Dermis blood vessel endothelial cell (primary cell): ENCODE data around the gene CLIP1. TPM values are rescaled to one million over a fixed set of nuclear protein-coding genes. Genes with fewer than 3 reads are reported as not detected.
A peak's percentile ranks its signal among the peaks of the same experiment; 100 is the strongest.
"Not testable (repeated sequence)": the region's sequence is repeated elsewhere in the genome, so short reads cannot be mapped to it uniquely, and the experiment has no call there.

Experiments
- DNase-seq: peaks from one replicate; pipeline ENCODE4 v3.0.0; 2010
- total RNA-seq: library from RNA; depleted of rRNA; stranded (reverse); fragments of >200 nt; gene quantifications from 2 replicates; pipeline ENCODE4 v1.2.3, GENCODE V29; 2014

The CLIP1 gene
- 49.5 and 51.1 TPM in 2 replicates for total RNA-seq

DNA sequence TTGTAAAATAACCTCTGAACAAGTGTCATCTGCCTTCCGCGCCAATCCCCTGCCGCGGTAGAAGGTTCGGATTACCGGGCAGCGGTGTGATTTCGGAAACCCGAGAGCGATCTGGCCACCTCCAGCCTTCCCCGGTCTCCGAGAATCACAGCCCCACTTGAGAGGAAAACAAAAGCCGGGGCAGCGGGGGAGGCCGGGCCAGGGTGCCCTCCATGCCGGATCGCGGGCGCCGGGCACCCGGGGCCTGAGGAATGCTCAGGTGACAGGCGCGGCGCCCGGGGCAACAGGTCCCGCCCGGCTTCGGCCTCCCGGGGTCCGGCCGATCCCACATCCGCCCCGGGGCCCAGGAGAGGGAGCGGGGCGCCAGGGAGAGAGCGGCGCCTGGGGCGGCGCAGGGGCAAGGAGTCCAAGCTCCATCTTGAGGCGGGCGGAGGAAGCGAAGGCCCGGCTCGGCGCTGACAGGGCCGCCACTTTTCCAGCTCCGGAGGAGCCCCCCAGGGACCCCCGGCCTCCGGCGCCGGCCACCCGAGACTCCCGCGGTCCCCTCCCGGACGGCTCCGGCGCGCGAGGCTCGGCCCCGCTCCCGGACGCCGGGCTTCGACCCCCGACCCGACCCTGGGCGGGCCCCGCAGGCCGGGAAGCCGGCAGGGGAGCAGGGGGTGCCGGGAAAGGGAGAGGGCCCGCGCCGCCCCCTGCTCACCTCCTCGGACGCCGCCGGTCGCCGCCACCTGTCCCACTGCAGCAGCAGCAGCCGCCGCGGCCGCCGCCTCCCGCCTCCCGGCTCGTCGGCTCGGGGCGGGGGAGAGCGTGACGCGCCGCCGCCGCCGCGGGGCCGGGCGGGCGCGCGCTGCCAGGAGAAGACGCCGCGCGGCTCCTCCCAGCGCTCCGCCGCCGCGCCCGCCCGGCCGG lies at the start of gene CLIP1:
Gene CLIP1, minus strand, starts transcription at position 849 of the 909 bp plus-strand sequence. CDS start 42,217 bp downstream, outside the sequence.
- peak; percentile 73 for DNase-seq

DNA sequence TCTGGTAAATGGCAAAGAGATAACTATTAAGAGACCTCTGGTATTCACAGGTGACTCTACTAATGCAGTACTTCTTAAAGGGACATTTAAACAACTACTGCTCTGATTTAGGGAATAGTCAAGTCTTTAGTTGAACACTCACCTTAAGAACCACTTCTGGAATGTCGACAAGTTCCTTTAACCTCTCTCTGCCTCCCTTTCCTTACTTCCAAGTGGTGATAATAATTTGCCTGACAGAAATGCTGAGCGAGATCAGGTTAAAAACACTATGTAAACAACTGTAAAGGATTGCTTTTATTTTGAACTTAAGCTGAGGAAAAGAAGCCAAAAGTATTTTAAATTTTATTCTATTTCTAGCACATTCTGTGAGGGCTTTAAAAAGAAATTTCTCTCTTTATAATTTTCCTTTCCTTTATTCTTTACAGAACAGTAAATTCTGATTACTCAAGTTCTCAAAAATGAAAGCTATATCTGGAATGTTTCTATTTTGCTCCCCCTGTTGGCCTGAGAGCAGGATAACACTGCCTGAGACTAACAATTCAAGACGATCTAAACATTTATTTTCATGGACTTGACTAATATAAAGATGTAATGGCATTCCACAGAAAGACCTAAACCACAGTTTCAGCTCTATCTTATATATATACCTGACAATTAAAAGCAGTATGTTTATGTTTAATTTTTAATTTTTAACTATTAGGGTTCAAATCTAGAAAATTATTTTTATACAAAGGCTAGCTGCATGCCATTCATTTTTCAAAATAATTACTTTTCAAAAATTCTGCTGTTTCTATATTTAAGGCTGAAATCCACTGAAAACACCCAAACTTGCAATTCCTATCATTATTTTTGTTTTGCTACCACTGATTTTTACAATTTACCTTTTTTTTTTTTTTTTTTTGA lies 49.1 kb upstream of the CLIP1 start:
- peak; percentile 84 for DNase-seq

DNA sequence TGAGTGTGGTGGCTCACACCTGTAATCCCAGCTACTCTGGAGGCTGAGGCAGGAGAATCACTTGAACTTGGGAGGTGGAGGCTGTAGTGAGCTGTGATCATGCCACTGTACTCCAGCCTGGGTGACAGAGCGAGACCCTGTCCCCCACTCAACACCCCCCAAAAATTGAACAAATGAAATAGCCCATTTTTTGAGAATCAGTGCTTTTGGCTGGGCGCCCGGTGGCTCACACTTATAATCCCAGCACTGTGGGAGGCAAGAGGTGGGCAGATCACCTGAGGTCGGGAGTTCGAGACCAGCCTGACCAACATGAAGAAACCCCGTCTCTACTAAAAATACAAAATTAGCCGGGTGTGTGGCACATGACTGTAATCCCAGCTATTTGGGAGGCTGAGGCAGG lies 48.1 kb upstream of the CLIP1 start:
- not testable (repeated sequence) for DNase-seq

DNA sequence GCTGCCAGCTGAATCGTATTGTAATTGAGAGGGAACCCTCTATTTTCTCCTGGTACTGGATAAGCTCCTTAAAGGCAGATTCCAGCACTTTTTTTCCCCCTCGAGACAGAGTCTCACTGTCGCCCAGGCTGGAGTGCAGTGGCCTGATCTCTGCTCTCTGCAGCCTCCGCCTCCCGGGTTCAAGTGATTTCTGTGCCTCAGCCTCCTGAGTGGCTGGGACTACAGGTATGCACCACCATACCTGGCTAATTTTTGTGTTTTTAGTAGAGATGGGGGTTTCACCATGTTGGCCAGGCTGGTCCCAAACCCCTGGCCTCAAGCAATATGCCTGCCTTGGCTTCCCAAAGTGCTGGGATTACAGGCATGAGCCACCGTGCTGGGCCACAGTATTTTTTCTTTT lies 47.4 kb upstream of the CLIP1 start:
- not testable (repeated sequence) for DNase-seq

DNA sequence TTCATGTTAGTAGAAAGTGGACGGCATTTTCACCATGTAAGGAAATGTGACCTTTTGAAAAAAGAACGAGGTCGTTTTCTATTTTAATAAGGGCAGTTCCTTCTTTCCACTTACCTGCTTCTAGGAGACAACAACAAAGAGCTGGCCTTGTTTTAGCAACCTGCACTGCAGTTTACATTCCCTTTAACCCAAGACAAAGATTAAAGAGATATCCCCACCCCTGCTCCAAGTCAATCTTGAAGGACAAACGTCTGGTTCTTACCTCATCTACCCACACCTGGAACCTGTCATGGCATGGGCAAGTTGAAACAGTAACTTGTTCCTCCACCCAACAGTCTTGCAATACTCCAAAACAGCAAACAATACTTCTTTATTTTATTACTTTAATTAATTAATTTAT lies 45.5 kb upstream of the CLIP1 start:
- no peak for DNase-seq

- peak; percentile 91 for DNase-seq
These were observed 42.0 kb upstream of the CLIP1 start for GRCh38 chr12:122464317-122465042.

- DNase-seq, result no peak
These were observed 38.2 kb upstream of the CLIP1 start for GRCh38 chr12:122460641-122461040.

GRCh38 chr12:122460061-122460460 lies 37.6 kb upstream of the CLIP1 start:
- no peak for DNase-seq

GRCh38 chr12:122459211-122459610 lies 36.7 kb upstream of the CLIP1 start:
- no peak for DNase-seq

DNA sequence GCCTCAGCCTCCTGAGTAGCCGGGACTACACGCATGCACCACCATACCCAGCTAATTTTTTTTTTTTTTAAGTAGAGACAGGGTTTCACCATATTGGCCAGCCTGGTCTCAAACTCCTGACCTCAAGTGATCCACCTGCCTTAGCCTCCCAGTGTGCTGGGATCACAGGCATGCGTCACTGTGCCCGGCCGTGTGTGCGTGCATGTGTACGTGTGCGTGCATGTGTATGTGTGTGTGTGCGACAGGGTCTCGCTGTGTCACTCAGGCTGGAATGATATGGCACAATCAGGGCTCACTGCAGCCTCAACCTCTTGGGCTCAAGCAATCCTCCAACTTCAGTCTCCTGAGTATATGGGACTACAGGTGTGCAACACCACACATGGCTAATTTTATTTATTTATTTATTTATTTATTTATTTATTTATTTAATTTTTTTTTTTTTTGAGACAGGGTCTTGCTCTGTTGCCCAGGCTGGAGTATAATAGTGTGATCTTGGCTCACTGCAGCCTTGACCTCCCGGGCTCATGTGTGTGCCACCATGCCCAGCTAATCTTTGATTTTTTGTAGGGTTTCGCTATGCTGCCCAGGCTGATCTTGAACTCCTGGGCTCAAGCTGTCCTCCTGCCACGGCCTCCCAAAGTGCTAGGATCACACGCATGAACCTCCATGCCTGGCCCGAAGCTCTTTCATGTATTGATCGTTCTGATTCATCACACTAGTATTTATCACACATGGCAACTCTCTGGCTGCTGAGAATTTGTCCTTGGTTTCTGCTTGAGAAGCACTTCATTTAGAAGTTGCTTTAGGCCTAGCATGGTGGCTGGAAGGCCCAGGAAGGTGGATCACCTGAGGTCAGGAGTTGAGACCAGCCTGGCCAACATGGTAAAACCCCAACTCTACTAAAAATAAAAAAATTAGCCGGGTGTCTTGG lies 35.9 kb upstream of the CLIP1 start:
- no peak for DNase-seq

DNA sequence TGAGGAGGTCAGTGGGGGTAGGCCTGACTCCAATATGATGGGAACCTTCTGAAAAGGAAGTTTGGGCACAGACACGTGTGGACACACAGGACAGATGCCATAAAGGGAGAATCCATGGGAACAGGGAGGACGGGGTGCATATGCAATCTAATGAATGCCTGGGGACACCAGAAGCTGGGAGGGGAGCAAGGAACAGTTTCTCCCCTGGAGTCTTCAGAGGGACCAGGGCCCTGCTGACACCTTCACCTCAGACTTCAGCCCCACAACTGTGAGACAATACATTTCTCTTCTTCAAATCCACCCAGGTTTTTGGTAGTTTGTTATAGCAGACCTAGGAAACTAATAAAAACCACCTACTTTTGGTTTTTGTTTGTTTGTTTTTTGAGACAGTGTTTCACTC lies 35.2 kb upstream of the CLIP1 start:
- no peak for DNase-seq

- DNase-seq, result no peak
These were observed 32.3 kb upstream of the CLIP1 start for GRCh38 chr12:122454739-122455138.

DNA sequence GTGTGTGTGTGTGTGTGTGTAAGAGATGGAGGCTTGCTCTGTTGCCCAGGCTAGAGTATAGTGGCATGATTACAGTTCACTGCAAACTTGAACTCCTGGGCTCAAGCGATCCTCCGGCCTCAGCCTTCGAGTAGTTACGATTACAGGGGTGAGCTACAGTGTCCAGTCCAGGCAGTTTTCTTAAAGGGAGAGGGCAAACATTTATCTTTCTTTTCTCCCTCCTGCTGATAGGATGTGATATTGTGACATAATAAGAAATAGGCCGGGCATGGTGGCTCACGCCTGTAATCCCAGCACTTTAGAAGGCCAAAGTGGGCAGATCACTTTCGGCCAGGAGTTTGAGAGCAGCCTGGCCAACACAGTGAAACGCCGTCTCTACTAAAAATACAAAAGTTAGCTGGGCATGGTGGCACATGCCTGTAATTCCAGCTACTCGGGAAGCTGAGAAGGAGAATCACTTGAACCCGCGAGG lies 31.8 kb upstream of the CLIP1 start:
- DNase-seq, result no peak

DNA sequence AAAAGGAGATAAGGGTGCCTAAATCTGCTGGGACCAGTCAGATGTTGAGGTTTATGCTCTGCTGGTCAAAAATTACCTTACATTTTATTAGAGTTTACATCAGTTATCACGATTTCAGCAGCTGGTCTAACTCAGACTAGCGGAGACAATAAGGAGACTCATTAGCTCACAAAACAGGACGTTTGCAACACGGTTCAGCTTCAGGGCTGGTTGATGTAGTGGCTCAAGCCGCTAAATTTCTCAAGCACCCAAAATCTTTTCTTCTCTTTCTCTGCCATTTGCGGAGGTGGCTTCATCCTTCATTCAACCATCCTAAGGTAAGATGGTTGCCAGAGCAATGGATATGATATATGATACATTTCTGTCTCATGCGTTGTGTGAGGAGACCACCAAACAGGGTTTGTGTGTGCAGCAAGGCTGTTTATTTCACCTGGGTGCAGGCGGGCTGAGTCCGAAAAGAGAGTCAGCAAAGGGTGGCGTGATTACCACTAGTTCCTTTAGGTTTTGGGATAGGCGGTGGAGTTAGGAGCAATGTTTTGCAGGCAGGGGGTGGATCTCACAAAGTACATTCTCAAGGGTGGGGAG lies 30.3 kb upstream of the CLIP1 start:
- no peak for DNase-seq

DNA sequence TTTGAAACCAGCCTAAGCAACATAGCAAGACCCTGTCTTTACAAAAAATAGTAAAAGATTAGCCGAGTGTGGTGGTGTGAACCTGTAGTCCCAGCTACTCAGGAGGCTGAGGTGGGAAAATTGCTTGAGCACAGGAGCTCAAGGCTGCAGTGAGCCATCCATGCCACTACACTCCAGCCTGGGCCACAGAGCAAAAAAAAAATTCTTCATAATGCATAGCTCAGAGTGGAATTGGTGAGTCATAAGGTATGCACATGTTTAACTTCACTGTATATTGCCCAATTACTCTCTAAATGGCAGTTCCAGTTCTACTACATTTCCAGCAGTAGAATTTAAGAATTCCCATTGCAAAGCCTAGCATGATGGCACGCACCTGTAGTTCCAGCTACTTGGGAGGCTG lies 26.8 kb upstream of the CLIP1 start:
- DNase-seq, result peak; percentile 53

DNA sequence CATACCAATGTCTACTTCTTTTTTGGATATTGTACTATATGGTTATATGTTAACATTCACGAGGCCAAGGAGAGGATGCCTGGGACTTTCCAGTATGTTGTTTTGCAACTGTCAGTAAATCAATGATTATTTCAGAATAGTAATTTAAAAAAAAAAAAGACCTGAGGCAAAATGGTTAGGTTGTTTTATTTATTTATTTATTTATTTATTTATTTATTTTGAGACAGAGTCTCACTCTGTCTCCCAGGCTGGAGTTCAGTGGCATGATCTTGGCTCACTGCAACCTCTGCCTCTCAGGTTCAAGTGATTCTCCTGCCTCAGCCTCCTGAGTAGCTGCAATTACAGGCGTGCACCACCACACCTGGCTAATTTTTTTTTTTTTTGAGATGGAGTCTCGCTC lies 25.4 kb upstream of the CLIP1 start:
- DNase-seq, result not testable (repeated sequence)

DNA sequence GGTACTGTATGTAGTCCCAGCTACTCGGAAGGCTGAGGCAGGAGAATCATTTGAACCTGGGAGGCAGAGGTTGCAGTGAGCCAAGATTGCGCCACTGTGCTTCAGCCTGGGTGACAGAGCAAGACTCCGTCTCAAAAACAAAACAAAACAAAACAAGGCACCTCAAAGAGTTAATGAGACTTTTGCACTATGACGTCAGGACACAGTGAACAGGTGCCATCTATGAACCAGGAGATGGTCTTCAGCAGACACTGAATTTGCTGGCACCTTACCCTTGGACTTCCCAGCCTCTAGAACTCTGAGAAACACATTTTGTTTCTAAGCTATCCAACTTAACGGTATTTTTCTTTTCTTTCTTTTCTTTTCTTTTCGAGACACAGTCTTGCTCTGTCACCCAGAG lies 23.9 kb upstream of the CLIP1 start:
- not testable (repeated sequence) for DNase-seq

DNA sequence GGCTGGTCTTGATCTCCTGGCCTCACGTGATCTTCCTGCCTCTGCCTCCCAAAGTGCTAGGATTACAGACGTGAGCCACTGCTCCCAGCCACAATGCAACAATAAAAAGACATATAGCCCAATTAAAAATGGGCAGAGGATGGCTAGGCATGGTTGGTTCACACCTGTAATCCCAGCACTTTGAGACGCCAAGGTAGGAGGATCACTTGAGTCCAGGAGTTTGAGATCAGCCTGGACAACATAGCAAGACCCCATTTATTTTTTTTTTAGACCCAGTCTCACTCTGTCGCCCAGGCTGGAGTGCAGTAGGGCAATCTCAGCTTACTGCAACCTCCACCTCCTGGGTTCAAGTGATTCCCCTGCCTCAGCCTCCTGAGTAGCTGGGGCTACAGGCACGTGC lies 21.6 kb upstream of the CLIP1 start:
- not testable (repeated sequence) for DNase-seq

DNA sequence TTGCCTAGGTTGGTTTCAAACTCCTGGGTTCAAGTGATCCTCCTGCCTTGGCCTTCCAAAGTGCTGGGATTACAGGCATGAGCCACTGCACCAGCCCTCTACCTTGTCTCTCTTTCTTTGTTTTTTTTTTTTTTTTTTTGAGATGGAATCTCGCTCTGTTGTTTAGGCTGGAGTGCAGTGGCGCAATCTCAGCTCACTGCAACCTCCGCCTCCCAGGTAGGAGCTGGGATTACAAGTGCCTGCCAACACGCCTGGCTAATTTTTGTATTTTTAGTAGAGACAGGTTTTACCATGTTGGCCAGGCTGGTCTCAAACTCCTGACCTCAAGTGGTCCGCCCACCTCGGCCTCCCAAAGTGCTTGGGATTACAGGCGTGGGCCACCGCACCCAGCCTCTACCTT lies 16.4 kb upstream of the CLIP1 start:
- DNase-seq, result not testable (repeated sequence)

- DNase-seq, result no peak
These were observed 15.2 kb upstream of the CLIP1 start for GRCh38 chr12:122437656-122438121.

DNA sequence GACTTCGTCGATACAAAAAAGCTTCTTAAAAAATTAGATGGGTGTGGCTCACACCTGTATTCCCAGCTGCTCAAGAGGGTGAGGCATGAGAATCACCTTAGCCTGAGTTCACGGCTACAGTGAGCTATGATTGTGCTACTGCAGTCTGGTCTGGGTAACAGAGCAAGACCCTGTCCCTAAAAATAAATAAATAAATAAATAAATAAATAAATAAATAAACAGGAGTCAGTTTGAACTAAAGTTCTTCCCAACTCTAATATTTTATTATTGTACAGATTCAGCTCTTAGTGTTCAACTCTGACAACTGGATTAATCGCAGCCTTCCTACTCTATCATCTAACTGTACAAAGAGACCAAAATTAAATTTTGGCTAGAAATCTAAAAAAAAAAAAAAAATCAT lies 12.7 kb upstream of the CLIP1 start:
- no peak for DNase-seq
